ENCODE data around the gene USP33.

GRCh38 chr1:77725706-77726105 is 33.9 kb downstream of the USP33 start:
- TF ChIP-seq CTCF (IDR thresholded peaks at IDR 0.05) (no peak), POLR2A (IDR thresholded peaks at IDR 0.05) (no peak)
